Epithelial cell of prostate (primary cell): ENCODE results near the gene NEURL1.

Experiments used
- DNase-seq: peaks from one replicate; pipeline ENCODE4 v3.0.0-alpha.2; 2011; ENCODE audit warnings: low read depth, low spot score
- H3K27ac ChIP-seq: fragments of 450-650 bp; 2 replicates; pipeline ENCODE4 v1.5.1; 2017; ENCODE audit warnings: mild to moderate bottlenecking

Gene NEURL1

DNA sequence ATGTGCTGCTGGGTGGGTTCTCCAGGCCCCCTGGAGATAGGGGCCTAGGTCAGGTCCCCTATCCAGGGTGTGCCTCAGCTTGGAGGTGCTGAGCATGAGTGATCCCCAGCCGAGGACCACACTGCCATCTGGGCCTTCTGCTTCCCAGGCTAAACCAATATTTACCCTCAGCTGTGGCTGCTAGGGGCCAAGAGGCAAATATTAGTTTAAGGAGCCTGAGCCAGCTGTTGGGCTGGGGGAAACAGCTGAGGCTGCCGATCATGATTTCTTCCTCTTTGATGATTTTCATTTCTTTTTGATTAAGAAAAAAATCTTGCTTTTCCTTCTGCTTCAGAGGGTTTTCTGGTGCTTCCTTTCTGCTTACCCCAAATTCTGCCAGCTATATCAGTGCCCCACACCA lies 83.4 kb downstream of the NEURL1 start:
- no peak for DNase-seq
- no peak overlapping the region for H3K27ac ChIP-seq

DNA sequence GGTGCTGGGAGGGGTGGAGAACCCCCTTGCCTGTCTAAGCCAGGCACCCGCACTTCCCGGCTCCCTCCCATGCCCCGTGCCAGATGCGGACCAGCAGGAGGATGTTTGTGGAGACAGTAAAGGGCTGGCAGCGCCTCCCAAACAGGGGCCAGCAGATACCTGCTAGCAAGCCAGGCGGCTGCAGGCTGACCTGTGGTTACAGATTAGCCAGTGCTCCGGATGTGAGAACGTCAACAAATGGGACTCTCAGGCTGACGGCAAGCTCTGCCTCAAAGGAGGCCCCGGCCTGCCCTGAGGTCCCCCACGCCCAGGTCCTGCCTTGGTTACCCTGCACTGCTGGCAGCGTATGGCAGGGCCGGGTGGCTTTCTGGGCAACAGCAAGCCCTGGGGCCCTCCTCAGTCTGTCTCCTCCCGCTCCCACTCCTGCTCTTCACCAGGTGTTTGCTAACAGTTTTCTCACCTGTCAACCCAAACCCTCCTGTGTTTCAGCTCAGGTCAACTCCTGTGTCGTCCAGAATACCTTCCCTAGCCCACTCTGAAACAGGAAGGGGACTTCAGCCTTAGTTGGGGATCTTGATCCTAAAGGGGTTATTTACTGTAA lies 85.4 kb downstream of the NEURL1 start:
- H3K27ac ChIP-seq: no peak overlapping the region
- no peak for DNase-seq

DNA sequence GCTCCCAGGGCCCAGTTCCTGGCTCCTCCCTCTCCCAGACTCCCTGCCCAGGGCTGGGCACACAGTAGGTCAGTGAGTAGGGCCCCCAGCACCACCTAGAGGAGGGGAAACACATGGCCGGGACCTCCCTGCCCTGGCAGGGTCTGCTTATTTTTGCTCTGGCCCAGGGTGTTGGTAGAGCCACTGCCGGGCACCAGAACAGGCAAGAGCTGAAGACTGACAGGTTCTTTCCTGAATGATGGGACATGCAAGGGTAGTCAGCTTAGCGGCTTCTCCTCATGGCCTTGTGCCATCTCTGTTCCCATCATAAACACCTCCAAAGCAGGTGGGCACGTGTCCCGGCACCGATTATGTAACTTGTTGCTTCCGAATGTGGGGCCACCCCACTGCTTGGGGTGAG lies 86.5 kb downstream of the NEURL1 start:
- no peak for DNase-seq
- no peak overlapping the region for H3K27ac ChIP-seq

DNA sequence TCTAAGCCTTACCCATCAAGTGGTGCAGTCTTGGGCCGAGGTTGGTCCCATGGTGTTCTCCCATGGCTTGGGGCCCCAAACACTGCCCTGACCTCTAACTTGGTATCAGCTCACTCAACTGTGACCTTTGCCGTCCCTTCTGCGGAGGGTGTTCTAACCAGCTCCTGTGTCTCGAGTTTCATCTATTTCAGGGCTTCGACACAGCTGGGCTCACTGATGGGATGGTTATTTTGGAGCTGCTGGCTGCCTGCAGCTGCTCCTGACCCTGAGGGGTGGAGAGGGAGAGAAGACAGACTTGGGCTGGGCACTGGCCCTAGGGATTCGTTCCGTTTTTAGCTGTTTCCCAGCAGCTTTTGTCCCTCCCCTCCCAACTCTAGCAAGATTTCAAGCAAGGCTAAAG lies 86.9 kb downstream of the NEURL1 start:
- no peak for DNase-seq
- no peak overlapping the region for H3K27ac ChIP-seq

DNA sequence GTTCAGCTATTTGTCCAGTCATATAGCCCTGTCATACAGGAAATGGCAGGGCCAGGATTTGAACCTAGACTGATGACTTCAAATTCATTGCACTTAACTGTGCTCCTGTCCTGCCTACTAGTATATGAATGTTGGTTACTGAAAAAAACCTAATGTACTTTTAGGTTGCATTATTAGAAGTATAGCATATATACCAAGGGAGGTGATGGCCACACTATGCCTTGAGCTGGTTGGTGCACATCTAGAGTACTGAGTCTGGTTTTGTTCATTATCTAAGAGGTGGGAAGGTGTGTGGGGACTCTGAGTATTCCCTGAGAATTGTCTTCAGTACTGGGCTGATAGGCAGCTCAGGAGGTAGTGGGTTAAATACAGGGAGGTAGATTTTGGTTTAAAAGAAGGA lies 88.0 kb downstream of the NEURL1 start:
- no peak overlapping the region for H3K27ac ChIP-seq
- DNase-seq: no peak

DNA sequence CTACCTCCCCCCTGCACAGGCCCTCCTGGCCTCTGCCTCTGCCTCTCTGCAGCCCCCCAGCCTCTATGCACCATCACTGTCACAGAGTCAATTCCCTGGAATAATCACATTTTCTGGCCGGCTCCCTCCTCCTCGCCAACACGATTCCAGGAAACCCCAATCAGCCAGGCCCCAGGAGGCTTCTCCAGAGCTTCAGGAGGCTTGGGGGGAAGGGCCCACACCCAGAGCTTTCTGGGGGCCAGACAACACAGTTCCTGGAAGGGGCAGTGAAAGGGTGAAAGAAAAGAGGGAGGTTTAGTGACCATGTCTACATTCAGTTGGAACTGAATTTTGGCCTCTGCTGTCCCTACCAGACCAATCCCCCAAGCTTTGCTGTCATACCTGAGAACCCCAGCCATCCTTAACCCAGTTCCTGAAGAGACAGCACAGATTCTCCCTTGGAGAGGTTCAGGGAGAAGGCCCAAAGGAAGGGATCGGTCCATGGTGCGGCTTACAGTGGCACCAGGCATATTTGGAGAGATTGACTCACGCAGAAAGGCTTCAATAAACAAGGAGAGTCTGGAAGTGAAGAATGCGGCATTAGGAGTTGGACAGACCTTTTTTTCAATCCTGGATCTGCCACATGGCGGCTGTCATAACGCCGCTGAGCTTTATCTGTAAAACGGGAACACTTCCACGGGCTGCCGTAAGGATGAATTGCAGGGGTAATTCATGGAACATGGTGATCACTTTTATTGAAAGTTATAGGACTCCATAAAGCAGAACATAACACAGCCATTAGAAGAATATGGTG lies 89.0 kb downstream of the NEURL1 start:
- H3K27ac ChIP-seq: no peak overlapping the region
- DNase-seq: no peak

DNA sequence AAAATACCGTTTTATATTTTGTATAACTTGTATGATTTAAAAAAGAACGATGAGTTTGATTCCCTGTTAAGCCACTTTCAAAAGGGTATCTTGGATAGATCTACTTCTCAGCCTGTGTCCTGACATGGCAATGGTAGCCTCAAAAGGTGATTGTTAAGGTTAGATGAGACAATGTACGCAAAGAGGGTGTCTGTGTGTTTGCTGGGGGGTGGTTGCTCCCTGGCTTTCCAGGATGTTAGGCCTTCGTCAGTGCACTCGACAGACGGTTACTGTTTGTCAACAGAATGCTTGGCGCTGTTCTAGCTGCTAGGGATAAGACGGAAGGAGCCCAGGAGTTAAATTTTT lies 90.3 kb downstream of the NEURL1 start:
- no peak for DNase-seq
- H3K27ac ChIP-seq: no peak overlapping the region

DNA sequence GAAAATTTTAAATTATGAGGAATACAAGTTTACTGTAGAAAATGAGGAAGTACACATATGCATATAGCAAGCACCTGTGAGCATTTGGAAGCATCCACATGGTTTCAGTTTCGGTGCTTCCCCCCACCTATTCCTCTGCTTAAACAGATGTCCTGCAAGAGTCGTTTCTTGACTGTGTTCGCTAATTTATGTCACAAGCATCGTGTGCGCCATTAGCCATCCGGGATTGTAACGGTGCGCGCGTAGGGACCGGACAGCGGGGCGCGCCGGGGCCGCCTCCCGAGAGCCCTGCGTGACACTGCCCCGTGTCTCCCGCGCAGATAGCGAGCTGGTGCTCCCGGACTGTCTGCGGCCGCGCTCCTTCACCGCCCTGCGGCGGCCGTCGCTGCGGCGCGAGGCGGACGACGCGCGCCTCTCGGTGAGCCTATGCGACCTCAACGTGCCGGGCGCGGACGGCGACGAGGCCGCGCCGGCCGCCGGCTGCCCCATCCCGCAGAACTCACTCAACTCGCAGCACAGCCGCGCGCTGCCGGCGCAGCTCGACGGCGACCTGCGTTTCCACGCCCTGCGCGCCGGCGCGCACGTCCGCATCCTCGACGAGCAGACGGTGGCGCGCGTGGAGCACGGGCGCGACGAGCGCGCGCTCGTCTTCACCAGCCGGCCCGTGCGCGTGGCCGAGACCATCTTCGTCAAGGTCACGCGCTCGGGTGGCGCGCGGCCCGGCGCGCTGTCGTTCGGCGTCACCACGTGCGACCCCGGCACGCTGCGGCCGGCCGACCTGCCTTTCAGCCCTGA lies 90.9 kb downstream of the NEURL1 start:
- DNase-seq: no peak
- no peak overlapping the region for H3K27ac ChIP-seq

DNA sequence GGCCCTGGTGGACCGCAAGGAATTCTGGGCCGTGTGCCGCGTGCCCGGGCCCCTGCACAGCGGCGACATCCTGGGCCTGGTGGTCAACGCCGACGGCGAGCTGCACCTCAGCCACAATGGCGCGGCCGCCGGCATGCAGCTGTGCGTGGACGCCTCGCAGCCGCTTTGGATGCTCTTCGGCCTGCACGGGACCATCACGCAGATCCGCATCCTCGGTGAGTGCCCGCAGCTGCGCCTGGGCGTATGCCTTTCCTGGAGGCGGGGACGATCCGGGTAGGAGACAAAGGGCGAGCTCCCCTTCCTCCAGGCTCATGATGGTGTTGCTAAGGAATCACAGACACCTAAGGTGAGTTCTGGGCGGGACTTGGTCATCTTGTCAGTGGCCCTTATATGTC lies 91.5 kb downstream of the NEURL1 start:
- no peak for DNase-seq
- H3K27ac ChIP-seq: no peak overlapping the region

DNA sequence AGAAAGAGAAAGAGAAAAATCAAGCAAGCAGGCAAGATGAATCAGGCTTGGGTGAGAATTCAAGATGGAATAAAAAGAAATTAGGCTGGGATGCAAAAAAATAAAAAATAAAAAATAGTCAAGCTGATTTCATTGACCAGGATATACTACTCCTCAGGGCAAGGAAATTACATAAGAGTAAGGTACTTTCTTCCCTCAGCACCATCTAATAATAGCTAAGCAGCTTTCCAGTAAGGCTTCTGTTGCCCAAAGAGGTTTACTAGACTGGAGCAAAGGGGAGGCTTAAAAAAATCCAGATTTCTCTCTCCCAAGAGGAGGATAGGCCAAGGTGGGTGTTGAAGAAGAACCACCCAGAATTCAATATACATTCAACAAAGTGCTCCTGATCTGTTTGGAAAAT lies 93.6 kb downstream of the NEURL1 start:
- H3K27ac ChIP-seq: no peak overlapping the region
- DNase-seq: no peak

DNA sequence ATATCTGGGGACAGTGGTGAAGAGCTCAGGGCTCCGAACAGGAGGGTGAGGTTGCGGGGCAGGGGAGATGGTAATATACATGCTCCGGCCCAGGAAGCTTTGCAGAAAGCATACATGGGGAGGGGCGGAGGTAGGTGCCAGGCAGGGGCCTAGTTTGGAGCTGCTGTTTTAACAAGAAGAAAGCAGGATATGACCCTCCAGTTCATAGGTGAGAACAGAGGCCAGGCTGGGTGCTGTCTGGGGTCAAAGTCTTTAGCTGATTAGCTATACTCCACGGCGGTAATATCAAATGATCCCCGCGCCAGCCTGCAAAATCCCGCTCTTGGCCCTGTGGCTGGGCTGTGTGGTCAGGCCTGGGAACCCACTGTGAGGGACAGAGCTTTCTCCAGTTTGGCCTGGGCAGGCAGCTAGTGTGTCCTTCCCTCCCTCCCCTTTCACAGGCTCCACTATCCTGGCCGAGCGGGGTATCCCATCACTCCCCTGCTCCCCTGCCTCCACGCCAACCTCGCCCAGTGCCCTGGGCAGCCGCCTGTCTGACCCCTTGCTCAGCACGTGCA lies 95.6 kb downstream of the NEURL1 start:
- DNase-seq: no peak
- H3K27ac ChIP-seq: no peak overlapping the region

DNA sequence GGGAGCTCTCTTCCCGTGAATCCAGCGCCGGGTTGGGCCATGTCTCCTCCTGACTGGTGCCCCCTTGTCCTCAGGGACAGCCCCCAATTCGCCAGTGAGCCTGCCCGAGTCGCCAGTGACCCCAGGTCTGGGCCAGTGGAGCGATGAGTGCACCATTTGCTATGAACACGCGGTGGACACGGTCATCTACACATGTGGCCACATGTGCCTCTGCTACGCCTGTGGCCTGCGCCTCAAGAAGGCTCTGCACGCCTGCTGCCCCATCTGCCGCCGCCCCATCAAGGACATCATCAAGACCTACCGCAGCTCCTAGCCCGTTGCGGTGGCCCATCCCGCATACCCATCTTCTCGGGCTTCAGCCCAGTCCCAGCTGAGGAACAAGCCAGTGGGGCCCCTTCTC lies 96.6 kb downstream of the NEURL1 start:
- no peak overlapping the region for H3K27ac ChIP-seq
- no peak for DNase-seq

DNA sequence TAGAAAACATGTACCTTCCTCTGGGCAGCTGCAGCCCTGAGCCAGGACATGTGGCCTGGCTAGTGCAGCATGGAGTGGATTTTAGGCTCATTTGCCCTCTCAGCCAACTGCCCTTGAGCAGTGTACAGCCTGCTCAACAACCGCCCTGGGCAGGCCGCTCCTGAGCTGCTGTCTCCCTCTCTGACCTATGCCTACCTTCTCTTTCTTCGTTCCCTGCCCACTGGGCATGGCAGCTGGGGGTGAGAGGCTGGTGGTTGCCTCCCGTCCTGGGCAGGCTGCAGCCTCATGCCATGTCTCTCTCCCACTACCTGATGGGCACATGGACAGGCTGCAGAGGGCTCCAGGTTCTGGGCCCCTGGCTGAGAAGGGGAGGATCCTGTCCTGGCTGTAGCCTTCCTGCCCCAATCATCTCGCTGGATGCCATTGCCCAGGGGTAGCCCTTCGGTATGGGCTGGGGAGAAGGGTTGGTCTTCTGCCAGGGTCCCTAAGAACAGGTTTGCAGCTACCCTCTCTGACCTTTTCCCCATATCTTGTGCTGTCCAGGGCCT lies 97.3 kb downstream of the NEURL1 start:
- H3K27ac ChIP-seq: no peak overlapping the region
- DNase-seq: no peak

DNA sequence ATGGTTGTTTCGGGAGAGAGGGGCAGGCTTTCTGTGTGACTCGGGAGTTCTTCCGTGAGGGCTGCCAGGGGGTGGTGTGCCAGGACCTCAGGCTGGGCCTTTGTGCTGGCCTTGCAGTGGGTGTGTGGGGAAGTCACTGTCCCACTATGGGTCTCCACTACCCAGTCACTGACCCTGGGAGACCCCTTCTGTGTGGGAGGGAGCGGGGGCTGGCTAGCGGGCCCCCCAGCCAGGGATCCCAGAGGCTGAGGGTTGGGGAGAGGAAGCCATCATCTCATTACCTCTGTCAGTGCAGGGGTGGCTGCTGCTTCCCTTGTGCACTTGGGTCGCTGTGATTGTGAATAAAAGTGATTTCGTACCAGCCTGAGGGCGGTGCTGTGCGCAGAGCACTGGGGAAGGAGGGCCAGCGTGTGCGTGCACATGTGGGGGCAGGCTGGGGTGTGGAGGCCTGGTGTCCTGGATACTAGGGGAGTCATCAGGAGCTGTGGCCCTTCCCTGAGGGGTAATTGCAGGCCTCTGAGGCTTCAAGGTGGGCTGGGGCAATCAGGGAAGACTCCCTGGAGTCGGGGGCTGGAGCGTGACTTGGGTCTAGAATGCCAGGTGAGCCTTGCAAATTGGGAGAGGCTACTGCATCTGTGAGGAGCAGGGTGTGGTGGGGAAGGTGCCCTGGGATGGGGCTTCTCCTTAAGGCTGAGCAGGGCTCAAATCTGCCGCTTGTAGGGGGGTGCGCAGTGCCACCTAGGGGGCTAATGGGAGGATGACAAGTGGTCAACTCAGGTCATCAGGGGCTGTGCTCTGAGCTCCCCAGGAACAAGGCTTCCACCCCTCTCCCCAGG lies 98.9 kb downstream of the NEURL1 start:
- H3K27ac ChIP-seq: no peak overlapping the region
- DNase-seq: no peak

DNA sequence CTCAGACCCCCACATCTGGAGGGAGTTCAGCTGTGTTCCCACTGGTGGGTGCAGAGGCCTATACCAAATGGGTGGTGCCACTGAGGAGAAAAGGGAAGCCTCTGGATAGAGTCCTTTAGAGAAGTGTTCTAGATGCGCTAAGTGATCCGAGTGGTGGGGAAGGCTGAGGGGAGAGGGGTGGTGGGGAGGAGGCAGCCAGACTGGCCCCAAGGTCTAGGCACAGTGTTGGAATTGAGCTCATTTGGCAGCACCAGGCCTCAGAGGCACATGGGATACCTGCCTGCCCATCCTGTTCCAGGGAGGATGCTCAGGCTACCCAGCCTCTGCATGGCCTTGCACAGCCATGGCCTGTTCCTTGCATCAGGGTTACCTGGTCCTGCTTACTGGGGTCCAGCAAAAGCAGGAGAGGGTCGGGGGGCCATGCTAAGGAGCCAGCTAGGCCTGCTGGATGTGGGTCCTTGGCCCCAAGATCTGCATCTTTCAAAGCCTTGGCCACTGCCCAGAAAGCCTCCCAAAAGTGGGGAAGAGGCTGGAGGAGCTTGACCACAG lies 99.6 kb downstream of the NEURL1 start:
- H3K27ac ChIP-seq: no peak overlapping the region
- no peak for DNase-seq

DNA sequence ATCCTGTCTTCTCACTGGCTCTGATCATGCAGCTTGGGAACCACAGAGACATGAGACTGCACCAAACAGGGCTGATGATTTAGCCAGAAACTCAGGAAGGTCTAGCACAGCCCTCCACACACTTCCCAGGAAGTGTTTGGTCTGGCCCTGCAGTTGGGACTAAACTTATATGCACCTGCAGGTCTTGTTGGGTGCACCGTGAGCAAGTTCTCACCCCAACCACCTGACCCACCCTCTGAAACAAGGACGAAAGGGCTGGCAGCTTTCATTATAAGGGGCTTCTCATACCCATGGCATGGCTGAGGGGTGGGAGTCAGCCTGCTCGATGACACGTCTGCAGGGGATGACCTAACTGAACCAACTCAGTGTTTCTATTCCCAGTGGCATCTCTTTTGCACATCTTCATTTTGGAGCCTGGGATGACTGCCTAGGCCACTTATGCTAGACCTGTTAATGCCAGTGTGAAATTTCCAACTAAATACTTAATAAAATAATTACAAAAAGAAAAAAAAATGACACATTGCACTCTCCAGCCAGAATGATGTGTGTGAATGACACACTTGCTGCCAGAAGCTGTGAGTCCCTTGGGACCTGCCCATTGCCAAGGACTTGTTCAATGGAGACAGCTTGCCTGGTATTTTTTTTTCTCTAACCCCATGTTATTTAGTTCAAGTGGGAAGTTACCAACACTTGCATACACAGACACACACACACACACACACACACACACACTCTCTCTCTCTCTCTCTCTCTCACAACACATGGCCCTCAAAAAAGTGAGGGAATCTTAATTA lies 102.6 kb downstream of the NEURL1 start:
- H3K27ac ChIP-seq: no peak overlapping the region
- no peak for DNase-seq

DNA sequence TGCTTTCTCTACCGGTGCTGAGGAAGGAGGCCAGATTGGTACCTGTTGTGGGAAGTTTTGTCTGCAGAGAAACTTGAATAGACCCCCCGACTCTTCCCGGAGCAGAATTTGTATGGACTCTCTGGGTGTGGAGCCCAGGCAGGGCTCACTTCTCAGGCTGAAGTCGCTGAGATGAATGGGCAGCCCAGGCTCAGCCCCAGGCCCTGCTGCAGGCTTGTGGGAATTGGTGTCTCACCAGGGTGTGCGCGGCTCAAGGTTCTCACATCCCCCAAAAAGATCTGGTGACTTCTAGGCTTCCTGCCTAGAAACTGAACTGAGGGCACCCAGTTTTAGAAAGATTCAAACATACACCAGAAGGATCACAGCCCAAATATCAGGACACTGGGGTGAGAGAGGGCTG lies 103.5 kb downstream of the NEURL1 start:
- DNase-seq: no peak
- H3K27ac ChIP-seq: no peak overlapping the region

DNA sequence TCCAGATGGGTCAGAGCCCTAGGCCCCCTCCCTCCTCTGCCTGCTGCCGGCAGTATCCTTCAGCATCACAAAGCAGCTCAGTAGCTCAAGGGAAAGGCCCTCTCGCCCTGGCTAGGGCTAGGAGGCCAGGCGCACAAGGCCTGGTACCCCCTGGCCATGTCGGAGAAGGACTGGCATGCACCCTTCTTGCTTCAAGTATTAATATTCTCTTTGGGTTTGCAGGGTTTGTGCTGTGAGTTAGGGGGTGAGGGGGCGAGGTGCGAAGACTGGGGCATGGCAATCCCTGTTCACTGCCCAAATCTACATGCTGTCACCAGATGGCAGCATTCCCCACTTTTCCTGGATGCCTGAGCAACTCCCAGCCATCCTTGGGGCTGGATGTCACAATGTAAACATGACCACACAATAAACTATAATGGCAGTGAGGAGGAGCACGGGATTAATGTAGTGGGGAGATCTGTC lies 105.2 kb downstream of the NEURL1 start:
- H3K27ac ChIP-seq: no peak overlapping the region
- no peak for DNase-seq

DNA sequence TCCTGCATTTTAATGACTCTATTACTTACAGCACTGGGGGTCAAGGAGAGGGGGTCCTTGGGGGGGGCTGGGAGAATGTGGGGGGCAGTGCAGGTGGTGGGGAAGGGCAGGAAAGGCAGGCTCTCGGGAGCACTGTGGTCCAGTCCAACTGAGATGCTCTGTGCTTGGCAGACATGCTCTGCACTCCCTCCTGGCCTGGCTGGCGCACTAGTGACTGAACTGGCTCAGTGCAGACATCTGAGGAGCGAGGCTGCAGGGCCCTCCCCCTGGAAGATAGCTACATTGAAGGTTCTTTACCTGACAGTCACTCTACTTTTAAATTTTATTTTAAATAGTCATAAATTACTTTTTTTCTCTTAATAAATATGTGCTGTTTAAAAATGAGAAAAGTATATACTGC lies 105.7 kb downstream of the NEURL1 start:
- no peak for DNase-seq
- H3K27ac ChIP-seq: no peak overlapping the region
